WTC11 (cell line): ENCODE data around the gene SLC39A13.

Source experiments
- FOXJ3 ChIP-seq: sonication (generic); formaldehyde crosslinking; IDR thresholded peaks from 2 replicates; pipeline ENCODE4 v1.9.0; 2021; ENCODE audit warnings: missing genetic modification reagents, mild to moderate bottlenecking, borderline replicate concordance
- JUN ChIP-seq: sonication (generic); formaldehyde crosslinking; IDR thresholded peaks from 2 replicates; pipeline ENCODE4 v1.8.0; 2023; ENCODE audit warnings: mild to moderate bottlenecking, missing genetic modification reagents
- USF1 ChIP-seq: sonication (generic); formaldehyde crosslinking; IDR thresholded peaks from 2 replicates; pipeline ENCODE4 v1.8.0; 2022; ENCODE audit warnings: mild to moderate bottlenecking, missing genetic modification reagents

- no peak for TF ChIP-seq FOXJ3 (CRISPR knock-in tag)
- no peak for TF ChIP-seq USF1 (CRISPR knock-in tag)
- no peak for TF ChIP-seq JUN (CRISPR knock-in tag)
Observed at GRCh38 chr11:47393163-47394049, 15.0 kb upstream of the SLC39A13 start.
